HEK293 (cell line): ENCODE measurements around the gene KRTAP1-5.

Source experiments
- CTCF ChIA-PET: fragments of 350-600 bp; formaldehyde crosslinking; extraction: SDS; loops from one replicate; lab custom pipeline; 2021; ENCODE audit warnings: antibody characterized with exemption; lab: Yijun Ruan, JAX
- POLR2A ChIA-PET: fragments of 300-600 bp; formaldehyde crosslinking; extraction: SDS; loops from one replicate; lab custom pipeline; 2020; ENCODE audit warnings: antibody characterized with exemption, inconsistent platforms; lab: Yijun Ruan, JAX
- H3K27ac ChIP-seq: fragments of 200-500 bp; sonication (Bioruptor generic); 2 replicates; pipeline ENCODE4 v1.5.1; 2014; ENCODE audit warnings: low read depth, low read length, control low read depth, inconsistent platforms; ENCODE audit errors: extremely low read depth
- H3K36me3 ChIP-seq, 2 experiments: fragments of 200-500 bp in 1 of 2; sonication (Bioruptor generic) in 1 of 2; 1 replicate in 1 of 2; 2 replicates in 1 of 2; pipeline ENCODE4 v1.5.1; 2014 to 2017; ENCODE audit warnings: inconsistent platforms in 2 of 2, low read length in 2 of 2; ENCODE audit not compliant: control insufficient read depth in 2 of 2, insufficient read depth in 1 of 2
- H3K4me1 ChIP-seq: fragments of 200-500 bp; sonication (Bioruptor generic); 2 replicates; pipeline ENCODE4 v1.5.1; 2014; ENCODE audit warnings: mild to moderate bottlenecking, low read length, inconsistent platforms; ENCODE audit not compliant: control insufficient read depth, insufficient read depth
- H3K4me3 ChIP-seq: 2 replicates; pipeline ENCODE4 v1.5.1; 2011; ENCODE audit warnings: low read depth, mild to moderate bottlenecking, control low read depth, low read length, moderate library complexity
- H3K9me3 ChIP-seq: fragments of 200-500 bp; sonication (Bioruptor generic); 2 replicates; pipeline ENCODE4 v1.5.1; 2014; ENCODE audit warnings: low read depth, low read length, inconsistent platforms; ENCODE audit not compliant: control insufficient read depth, insufficient read depth
- GLI2 ChIP-seq: fragments of 450-650 bp; formaldehyde crosslinking; IDR thresholded peaks from 2 replicates; pipeline ENCODE4; 2017; ENCODE audit warnings: missing biosample characterization, missing genetic modification characterization, low read depth, borderline replicate concordance
- HOXA7 ChIP-seq: sonication (generic); formaldehyde crosslinking; IDR thresholded peaks from 2 replicates; pipeline ENCODE4 v1.8.1; 2022; ENCODE audit warnings: missing genetic modification reagents, borderline replicate concordance
- KLF17 ChIP-seq: fragments of 450-650 bp; formaldehyde crosslinking; IDR thresholded peaks from 2 replicates; pipeline ENCODE4 v1.5.1; 2016; ENCODE audit warnings: missing biosample characterization, missing genetic modification characterization
- KLF8 ChIP-seq: fragments of 450-650 bp; formaldehyde crosslinking; IDR thresholded peaks from 2 replicates; pipeline ENCODE4 v1.5.1; 2016; ENCODE audit warnings: missing biosample characterization, missing genetic modification characterization
- OVOL3 ChIP-seq: fragments of 450-650 bp; formaldehyde crosslinking; IDR thresholded peaks from 2 replicates; pipeline ENCODE4 v1.5.1; 2016; ENCODE audit warnings: missing biosample characterization, missing genetic modification characterization
- RBAK ChIP-seq: fragments of 450-650 bp; formaldehyde crosslinking; IDR thresholded peaks from 2 replicates; pipeline ENCODE4 v1.5.1; 2016; ENCODE audit warnings: missing biosample characterization, missing genetic modification characterization
- SALL2 ChIP-seq: fragments of 450-650 bp; formaldehyde crosslinking; IDR thresholded peaks from 2 replicates; pipeline ENCODE4 v1.5.0; 2017; ENCODE audit warnings: missing biosample characterization, mild to moderate bottlenecking, missing genetic modification characterization, borderline replicate concordance
- SP3 ChIP-seq: fragments of 450-650 bp; formaldehyde crosslinking; IDR thresholded peaks from 2 replicates; pipeline ENCODE4 v1.5.1; 2016; ENCODE audit warnings: missing biosample characterization, missing genetic modification characterization
- YY2 ChIP-seq: fragments of 450-650 bp; formaldehyde crosslinking; IDR thresholded peaks from 2 replicates; pipeline ENCODE4 v1.5.1; 2016; ENCODE audit warnings: missing biosample characterization, missing genetic modification characterization
- ZEB2 ChIP-seq: fragments of 450-650 bp; formaldehyde crosslinking; IDR thresholded peaks from 2 replicates; pipeline ENCODE4 v1.5.1; 2016; ENCODE audit warnings: missing biosample characterization, missing genetic modification characterization
- ZNF10 ChIP-seq: fragments of 450-650 bp; formaldehyde crosslinking; IDR thresholded peaks from 2 replicates; pipeline ENCODE4 v1.5.1; 2017; ENCODE audit warnings: missing biosample characterization, missing genetic modification characterization
- ZNF112 ChIP-seq: fragments of 450-650 bp; formaldehyde crosslinking; IDR thresholded peaks from 2 replicates; pipeline ENCODE4 v1.5.0; 2017; ENCODE audit warnings: missing biosample characterization, missing genetic modification characterization
- ZNF114 ChIP-seq: fragments of 450-650 bp; formaldehyde crosslinking; IDR thresholded peaks from 2 replicates; pipeline ENCODE4 v1.5.0; 2017; ENCODE audit warnings: missing biosample characterization, missing genetic modification characterization
- ZNF132 ChIP-seq: fragments of 450-650 bp; formaldehyde crosslinking; IDR thresholded peaks from 2 replicates; pipeline ENCODE4 v1.5.1; 2017; ENCODE audit warnings: missing biosample characterization, missing genetic modification characterization, borderline replicate concordance
- ZNF133 ChIP-seq: fragments of 450-650 bp; formaldehyde crosslinking; IDR thresholded peaks from 2 replicates; pipeline ENCODE4 v1.5.1; 2016; ENCODE audit warnings: missing biosample characterization, missing genetic modification characterization
- ZNF146 ChIP-seq: fragments of 450-650 bp; formaldehyde crosslinking; IDR thresholded peaks from 2 replicates; pipeline ENCODE4 v1.5.1; 2016; ENCODE audit warnings: missing biosample characterization, missing genetic modification characterization
- ZNF24 ChIP-seq: fragments of 450-650 bp; formaldehyde crosslinking; IDR thresholded peaks from 2 replicates; pipeline ENCODE4 v1.5.1; 2016; ENCODE audit warnings: missing biosample characterization, missing genetic modification characterization
- ZNF248 ChIP-seq: fragments of 450-650 bp; formaldehyde crosslinking; IDR thresholded peaks from 2 replicates; pipeline ENCODE4 v1.5.1; 2017; ENCODE audit warnings: missing biosample characterization, missing genetic modification characterization
- ZNF416 ChIP-seq: fragments of 450-650 bp; formaldehyde crosslinking; IDR thresholded peaks from 2 replicates; pipeline ENCODE4 v1.5.1; 2016; ENCODE audit warnings: missing biosample characterization, missing genetic modification characterization
- ZNF426 ChIP-seq: fragments of 450-650 bp; formaldehyde crosslinking; IDR thresholded peaks from 2 replicates; pipeline ENCODE4 v1.5.1; 2017; ENCODE audit warnings: missing biosample characterization, missing genetic modification characterization, mild to moderate bottlenecking, inconsistent platforms, moderate library complexity
- ZNF555 ChIP-seq: fragments of 450-650 bp; formaldehyde crosslinking; conservative IDR thresholded peaks from 2 replicates; pipeline ENCODE4 v1.5.1; 2017; ENCODE audit warnings: missing biosample characterization, mild to moderate bottlenecking, missing genetic modification characterization, inconsistent platforms
- ZNF626 ChIP-seq: fragments of 450-650 bp; sonication (Bioruptor Pico); formaldehyde crosslinking; IDR thresholded peaks from 2 replicates; pipeline ENCODE4 v1.5.1; 2018; ENCODE audit warnings: missing biosample characterization, missing genetic modification characterization, inconsistent platforms
- ZNF639 ChIP-seq: fragments of 450-650 bp; formaldehyde crosslinking; IDR thresholded peaks from 2 replicates; pipeline ENCODE4 v1.5.1; 2016; ENCODE audit warnings: missing biosample characterization, missing genetic modification characterization
- ZNF776 ChIP-seq: fragments of 450-650 bp; formaldehyde crosslinking; IDR thresholded peaks from 2 replicates; pipeline ENCODE4 v1.5.0; 2017; ENCODE audit warnings: missing biosample characterization, missing genetic modification characterization, borderline replicate concordance
- ZNF837 ChIP-seq: fragments of 450-650 bp; formaldehyde crosslinking; IDR thresholded peaks from 2 replicates; pipeline ENCODE4 v1.5.1; 2016; ENCODE audit warnings: missing biosample characterization, missing genetic modification characterization
- ZNF843 ChIP-seq: fragments of 450-650 bp; formaldehyde crosslinking; IDR thresholded peaks from 2 replicates; pipeline ENCODE4 v1.5.1; 2016; ENCODE audit warnings: missing biosample characterization, missing genetic modification characterization
- ZSCAN23 ChIP-seq: fragments of 450-650 bp; formaldehyde crosslinking; IDR thresholded peaks from 2 replicates; pipeline ENCODE4 v1.5.1; 2016; ENCODE audit warnings: missing biosample characterization, missing genetic modification characterization
- ZXDB ChIP-seq: fragments of 450-650 bp; formaldehyde crosslinking; IDR thresholded peaks from 2 replicates; pipeline ENCODE4 v1.5.1; 2016; ENCODE audit warnings: missing biosample characterization, missing genetic modification characterization
- TF ChIP-seq, protein P1 (sequence below): IDR thresholded peaks from 2 replicates; pipeline ENCODE4 v1.6.1; 2011; ENCODE audit warnings: mild to moderate bottlenecking, low read depth, low read length, borderline replicate concordance
- TF ChIP-seq, protein P2 (sequence below): fragments of 450-650 bp; formaldehyde crosslinking; IDR thresholded peaks from 2 replicates; pipeline ENCODE4 v1.5.1; 2016; ENCODE audit warnings: missing biosample characterization, missing genetic modification characterization, low read depth

Gene KRTAP1-5

GRCh38 chr17:41010441-41010840, 16.6 kb downstream of the KRTAP1-5 start:
- ChIA-PET CTCF (interaction anchor here (0.7 kb wide), 1 partner anchor 44 kb away, joined by 3 read pairs; no protein-coding TSS in a partner anchor), POLR2A (no interaction called here)
- Histone ChIP-seq H3K36me3 (no peaks in the 10 kb centered on the region), H3K4me3 (no peak overlapping the region), H3K27ac (no peak overlapping the region), H3K9me3 (no peaks in the 10 kb centered on the region), H3K4me1 (no peaks in the 10 kb centered on the region)
- TF ChIP-seq KLF17 (tag by site-specific recombination) (no peak), ZNF10 (tag by site-specific recombination) (no peak), YY2 (no peak), SALL2 (no peak), ZNF426 (tag by site-specific recombination) (no peak), RBAK (no peak), OVOL3 (tag by site-specific recombination) (no peak), ZSCAN23 (no peak), ZNF555 (tag by site-specific recombination) (no peak), ZNF132 (tag by site-specific recombination) (no peak), ZNF248 (tag by site-specific recombination) (no peak), ZNF133 (tag by site-specific recombination) (no peak), ZNF112 (tag by site-specific recombination) (no peak), ZNF639 (tag by site-specific recombination) (no peak), ZNF146 (tag by site-specific recombination) (no peak), ZXDB (tag by site-specific recombination) (no peak), ZNF24 (no peak), GLI2 (tag by site-specific recombination) (no peak)
- TF ChIP-seq, protein P1, sequence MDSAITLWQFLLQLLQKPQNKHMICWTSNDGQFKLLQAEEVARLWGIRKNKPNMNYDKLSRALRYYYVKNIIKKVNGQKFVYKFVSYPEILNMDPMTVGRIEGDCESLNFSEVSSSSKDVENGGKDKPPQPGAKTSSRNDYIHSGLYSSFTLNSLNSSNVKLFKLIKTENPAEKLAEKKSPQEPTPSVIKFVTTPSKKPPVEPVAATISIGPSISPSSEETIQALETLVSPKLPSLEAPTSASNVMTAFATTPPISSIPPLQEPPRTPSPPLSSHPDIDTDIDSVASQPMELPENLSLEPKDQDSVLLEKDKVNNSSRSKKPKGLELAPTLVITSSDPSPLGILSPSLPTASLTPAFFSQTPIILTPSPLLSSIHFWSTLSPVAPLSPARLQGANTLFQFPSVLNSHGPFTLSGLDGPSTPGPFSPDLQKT = no peak
- TF ChIP-seq, protein P2, sequence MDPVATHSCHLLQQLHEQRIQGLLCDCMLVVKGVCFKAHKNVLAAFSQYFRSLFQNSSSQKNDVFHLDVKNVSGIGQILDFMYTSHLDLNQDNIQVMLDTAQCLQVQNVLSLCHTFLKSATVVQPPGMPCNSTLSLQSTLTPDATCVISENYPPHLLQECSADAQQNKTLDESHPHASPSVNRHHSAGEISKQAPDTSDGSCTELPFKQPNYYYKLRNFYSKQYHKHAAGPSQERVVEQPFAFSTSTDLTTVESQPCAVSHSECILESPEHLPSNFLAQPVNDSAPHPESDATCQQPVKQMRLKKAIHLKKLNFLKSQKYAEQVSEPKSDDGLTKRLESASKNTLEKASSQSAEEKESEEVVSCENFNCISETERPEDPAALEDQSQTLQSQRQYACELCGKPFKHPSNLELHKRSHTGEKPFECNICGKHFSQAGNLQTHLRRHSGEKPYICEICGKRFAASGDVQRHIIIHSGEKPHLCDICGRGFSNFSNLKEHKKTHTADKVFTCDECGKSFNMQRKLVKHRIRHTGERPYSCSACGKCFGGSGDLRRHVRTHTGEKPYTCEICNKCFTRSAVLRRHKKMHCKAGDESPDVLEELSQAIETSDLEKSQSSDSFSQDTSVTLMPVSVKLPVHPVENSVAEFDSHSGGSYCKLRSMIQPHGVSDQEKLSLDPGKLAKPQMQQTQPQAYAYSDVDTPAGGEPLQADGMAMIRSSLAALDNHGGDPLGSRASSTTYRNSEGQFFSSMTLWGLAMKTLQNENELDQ = no peak

DNA sequence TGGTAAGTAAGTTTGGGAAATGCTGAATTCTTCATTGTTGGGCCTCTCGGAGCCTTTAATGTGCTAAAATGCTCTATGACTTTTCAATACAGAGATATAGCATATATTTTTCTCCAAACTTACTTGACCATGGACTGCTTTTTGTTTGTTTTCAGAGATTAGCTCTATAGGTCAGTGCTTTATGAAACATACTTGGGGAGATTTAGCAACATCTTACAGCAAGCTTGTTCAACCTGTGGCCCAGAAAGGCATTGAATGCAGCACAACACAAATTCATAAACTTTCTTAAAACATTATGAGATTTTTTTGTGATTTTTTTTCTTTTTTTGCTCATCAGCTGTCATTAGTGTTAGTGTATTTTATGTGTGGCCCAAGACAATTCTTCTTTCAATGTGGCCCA, 17.1 kb downstream of the KRTAP1-5 start:
- H3K4me3 ChIP-seq = no peak overlapping the region
- H3K4me1 ChIP-seq = no peaks in the 10 kb centered on the region
- H3K27ac ChIP-seq = no peak overlapping the region
- POLR2A ChIA-PET = no interaction called here
- no peaks in the 10 kb centered on the region for H3K9me3 ChIP-seq
- H3K36me3 ChIP-seq = no peaks in the 10 kb centered on the region
- CTCF ChIA-PET = interaction anchor here (0.7 kb wide), 1 partner anchor 44 kb away, joined by 3 read pairs; no protein-coding TSS in a partner anchor
- TF ChIP-seq ZNF626 (tag by site-specific recombination) (no peak), ZNF132 (tag by site-specific recombination) (no peak), ZEB2 (tag by site-specific recombination) (no peak), ZNF843 (tag by site-specific recombination) (no peak), ZSCAN23 (no peak), HOXA7 (CRISPR knock-in tag) (no peak), ZNF114 (tag by site-specific recombination) (no peak), ZNF776 (tag by site-specific recombination) (no peak), KLF8 (no peak), SP3 (tag by site-specific recombination) (no peak), ZNF837 (tag by site-specific recombination) (no peak), ZNF416 (tag by site-specific recombination) (no peak)
